ENCODE measurements around the gene CX3CR1.

DNA sequence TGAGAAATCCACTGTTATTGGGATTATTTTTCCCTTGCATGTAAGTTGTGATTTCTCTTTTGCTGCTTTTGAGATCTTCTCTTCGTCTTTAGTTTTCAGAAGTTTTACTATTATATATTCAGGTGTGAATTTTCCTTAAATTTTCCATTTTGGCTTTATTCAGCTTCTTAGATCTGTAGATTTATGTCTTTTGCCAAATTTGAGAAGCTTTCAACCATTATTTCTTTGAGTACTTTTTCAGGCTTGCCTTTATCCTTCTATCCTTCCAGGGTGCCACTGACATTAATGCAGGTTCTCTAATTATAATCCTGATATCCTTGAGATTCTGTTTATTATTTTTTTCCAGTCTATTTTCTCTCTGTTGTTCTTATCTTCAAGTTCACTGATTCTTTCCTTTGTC is 49.4 kb downstream of the CX3CR1 start:
- TF ChIP-seq, protein P1, sequence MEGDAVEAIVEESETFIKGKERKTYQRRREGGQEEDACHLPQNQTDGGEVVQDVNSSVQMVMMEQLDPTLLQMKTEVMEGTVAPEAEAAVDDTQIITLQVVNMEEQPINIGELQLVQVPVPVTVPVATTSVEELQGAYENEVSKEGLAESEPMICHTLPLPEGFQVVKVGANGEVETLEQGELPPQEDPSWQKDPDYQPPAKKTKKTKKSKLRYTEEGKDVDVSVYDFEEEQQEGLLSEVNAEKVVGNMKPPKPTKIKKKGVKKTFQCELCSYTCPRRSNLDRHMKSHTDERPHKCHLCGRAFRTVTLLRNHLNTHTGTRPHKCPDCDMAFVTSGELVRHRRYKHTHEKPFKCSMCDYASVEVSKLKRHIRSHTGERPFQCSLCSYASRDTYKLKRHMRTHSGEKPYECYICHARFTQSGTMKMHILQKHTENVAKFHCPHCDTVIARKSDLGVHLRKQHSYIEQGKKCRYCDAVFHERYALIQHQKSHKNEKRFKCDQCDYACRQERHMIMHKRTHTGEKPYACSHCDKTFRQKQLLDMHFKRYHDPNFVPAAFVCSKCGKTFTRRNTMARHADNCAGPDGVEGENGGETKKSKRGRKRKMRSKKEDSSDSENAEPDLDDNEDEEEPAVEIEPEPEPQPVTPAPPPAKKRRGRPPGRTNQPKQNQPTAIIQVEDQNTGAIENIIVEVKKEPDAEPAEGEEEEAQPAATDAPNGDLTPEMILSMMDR (IDR thresholded peaks at IDR 0.05), result no peak
- no peak for TF ChIP-seq POLR2AphosphoS5 (IDR thresholded peaks at IDR 0.05)
- no peak for TF ChIP-seq POLR2A (IDR thresholded peaks at IDR 0.05)
